ENCODE results near the gene PAOX. TPM values are rescaled to one million over a fixed set of nuclear protein-coding genes. Genes with fewer than 3 reads are reported as not detected.

PAOX gene
- total RNA-seq, 3 donors from 2014 or later = 7.5 to 9.3 (median 8.3) TPM

DNA sequence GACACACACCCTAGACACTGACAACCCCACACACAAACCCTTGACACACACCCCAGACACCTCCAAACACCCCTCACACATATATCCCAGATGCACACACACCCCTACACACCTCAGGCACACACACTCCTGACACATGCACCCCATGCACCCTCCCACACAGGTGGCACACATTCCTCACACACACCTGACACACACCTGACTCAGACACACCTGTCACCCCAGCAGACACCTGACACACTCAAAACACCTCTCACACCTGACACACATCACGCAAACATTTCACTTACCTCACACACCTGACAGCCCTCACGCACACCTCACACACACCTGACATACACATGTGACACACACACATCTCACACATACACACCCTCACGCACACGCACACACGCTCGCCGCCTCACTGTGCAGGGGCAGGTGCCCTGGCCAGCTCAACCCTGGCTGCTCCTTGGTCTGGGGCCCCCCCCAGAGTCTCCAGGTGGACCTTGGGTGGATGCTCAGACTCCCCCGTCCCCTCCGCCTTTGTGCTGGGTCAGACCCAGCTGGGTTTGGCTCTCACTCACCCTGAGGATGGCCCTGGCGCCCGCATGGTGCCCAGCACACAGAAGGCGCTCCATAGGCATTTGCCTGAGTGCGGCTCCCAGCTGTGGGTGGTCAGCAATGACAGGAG lies 39.2 kb upstream of the PAOX start:
- Histone ChIP-seq H3K4me3 (no peak overlapping the region), H3K9me3 (no peaks in the 10 kb centered on the region), H3K4me1 (ENCODE audit: low read depth) (peaks cover 14% of the 10 kb centered on the region), H3K36me3 (ENCODE audit: low read depth) (no peaks in the 10 kb centered on the region)
- DNase-seq = no peak
- TF ChIP-seq, protein P1, sequence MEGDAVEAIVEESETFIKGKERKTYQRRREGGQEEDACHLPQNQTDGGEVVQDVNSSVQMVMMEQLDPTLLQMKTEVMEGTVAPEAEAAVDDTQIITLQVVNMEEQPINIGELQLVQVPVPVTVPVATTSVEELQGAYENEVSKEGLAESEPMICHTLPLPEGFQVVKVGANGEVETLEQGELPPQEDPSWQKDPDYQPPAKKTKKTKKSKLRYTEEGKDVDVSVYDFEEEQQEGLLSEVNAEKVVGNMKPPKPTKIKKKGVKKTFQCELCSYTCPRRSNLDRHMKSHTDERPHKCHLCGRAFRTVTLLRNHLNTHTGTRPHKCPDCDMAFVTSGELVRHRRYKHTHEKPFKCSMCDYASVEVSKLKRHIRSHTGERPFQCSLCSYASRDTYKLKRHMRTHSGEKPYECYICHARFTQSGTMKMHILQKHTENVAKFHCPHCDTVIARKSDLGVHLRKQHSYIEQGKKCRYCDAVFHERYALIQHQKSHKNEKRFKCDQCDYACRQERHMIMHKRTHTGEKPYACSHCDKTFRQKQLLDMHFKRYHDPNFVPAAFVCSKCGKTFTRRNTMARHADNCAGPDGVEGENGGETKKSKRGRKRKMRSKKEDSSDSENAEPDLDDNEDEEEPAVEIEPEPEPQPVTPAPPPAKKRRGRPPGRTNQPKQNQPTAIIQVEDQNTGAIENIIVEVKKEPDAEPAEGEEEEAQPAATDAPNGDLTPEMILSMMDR (IDR thresholded peaks at IDR 0.05) = no peak
- ATAC-seq = no peak
- intact Hi-C loops (cut with DNase I, micrococcal nuclease) = no loop called here

DNA sequence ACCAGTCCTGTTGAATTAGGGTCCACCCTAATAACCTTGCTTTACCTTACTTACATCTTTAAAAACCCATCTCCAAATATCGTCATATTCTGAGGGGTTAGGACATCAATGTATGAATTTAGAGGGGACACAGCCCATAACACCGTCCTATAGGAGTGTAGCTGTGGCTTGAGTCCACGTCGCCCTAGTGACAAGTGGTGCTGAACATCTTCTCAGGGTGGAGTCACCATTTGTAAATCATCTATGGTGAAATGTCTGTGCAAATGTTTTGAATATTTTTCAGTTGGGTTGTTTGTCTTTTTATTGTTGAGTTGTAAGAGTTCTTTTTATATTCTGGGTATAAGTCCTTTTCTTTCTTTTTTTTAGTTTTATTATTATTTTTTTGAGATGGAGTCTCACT lies 37.1 kb upstream of the PAOX start:
- no peak for DNase-seq
- Histone ChIP-seq H3K9me3 (no peaks in the 10 kb centered on the region), H3K36me3 (ENCODE audit: low read depth) (no peaks in the 10 kb centered on the region), H3K4me1 (ENCODE audit: low read depth) (peaks cover 5% of the 10 kb centered on the region), H3K4me3 (no peak overlapping the region)
- no peak for ATAC-seq
- TF ChIP-seq, protein P1 (IDR thresholded peaks at IDR 0.05) = no peak
- intact Hi-C loops (cut with DNase I, micrococcal nuclease) = no loop called here

DNA sequence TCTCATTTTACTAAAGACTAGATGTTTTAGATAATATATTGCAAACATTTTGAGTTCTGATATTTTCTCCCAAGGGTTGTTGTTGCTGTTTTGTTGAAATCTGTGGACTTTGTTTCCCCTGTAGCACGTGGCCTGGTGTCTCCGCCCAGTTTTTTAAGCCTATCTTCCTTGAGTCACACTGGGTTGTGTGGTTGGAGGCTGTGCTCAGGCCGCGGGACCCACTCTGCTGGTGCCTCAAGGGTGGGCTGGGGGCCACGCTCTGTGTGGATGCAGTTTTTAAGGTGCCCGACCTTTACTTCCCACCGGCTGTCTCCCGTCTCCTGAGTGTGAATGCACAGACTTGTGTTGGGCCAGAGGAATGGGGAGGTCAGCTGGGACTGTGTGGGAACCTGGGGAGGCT lies 36.1 kb upstream of the PAOX start:
- H3K9me3 ChIP-seq = no peaks in the 10 kb centered on the region
- DNase-seq (no peak), ATAC-seq (no peak)
- intact Hi-C loops (cut with DNase I, micrococcal nuclease) = no loop called here
- H3K36me3 ChIP-seq (ENCODE audit: low read depth) = no peaks in the 10 kb centered on the region
- H3K4me1 ChIP-seq (ENCODE audit: low read depth) = peaks cover 7% of the 10 kb centered on the region
- no peak overlapping the region for H3K4me3 ChIP-seq
- TF ChIP-seq, protein P1 (IDR thresholded peaks at IDR 0.05) = no peak

DNA sequence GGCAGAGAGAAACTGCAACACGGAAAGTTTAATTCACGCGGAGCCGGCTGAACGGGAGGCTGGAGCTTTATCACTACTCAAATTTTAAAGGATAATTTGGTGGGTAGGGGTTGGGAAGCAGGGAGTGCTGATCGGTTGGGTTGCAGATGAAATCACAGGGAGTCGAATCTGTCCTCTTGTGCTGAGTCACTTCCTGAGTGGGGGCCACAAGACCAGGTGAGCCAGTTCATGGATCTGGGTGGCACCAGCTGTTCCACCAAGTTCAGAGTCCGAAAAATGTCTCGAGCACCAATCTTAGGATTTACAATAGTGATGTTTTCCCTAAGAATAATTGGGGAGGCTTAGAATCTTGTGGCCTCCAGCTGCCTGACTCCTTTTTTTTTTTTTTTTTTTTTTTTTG lies 35.5 kb upstream of the PAOX start:
- Histone ChIP-seq H3K36me3 (ENCODE audit: low read depth) (no peaks in the 10 kb centered on the region), H3K9me3 (no peaks in the 10 kb centered on the region), H3K4me1 (ENCODE audit: low read depth) (peaks cover 7% of the 10 kb centered on the region), H3K4me3 (no peak overlapping the region)
- ATAC-seq (no peak), DNase-seq (no peak)
- TF ChIP-seq, protein P1 (IDR thresholded peaks at IDR 0.05) = no peak
- intact Hi-C loops (cut with DNase I, micrococcal nuclease) = no loop called here

DNA sequence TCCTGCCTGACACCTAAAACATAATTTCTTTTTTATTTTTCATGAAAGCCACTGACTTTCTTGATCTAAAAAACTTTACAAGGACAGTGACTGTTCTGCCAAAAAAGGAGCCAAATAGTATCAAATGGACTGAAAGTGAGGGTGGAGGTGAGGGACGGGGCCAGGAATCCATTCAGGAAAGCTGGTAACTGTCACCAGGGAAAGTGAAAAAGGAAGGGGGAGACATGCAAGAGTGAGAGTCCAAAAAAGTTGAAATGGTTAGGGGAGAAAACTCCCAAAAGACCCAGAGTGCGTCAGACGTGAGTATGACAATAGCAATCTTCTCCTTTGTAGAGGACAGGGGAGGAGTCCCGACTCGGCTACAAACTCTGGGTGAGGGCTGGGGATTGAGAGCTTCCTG lies 34.8 kb upstream of the PAOX start:
- Histone ChIP-seq H3K4me1 (ENCODE audit: low read depth) (peaks cover 7% of the 10 kb centered on the region), H3K36me3 (ENCODE audit: low read depth) (no peaks in the 10 kb centered on the region), H3K9me3 (no peaks in the 10 kb centered on the region), H3K4me3 (no peak overlapping the region)
- intact Hi-C loops (cut with DNase I, micrococcal nuclease) = no loop called here
- DNase-seq (no peak), ATAC-seq (no peak)
- TF ChIP-seq, protein P1 (IDR thresholded peaks at IDR 0.05) = no peak

DNA sequence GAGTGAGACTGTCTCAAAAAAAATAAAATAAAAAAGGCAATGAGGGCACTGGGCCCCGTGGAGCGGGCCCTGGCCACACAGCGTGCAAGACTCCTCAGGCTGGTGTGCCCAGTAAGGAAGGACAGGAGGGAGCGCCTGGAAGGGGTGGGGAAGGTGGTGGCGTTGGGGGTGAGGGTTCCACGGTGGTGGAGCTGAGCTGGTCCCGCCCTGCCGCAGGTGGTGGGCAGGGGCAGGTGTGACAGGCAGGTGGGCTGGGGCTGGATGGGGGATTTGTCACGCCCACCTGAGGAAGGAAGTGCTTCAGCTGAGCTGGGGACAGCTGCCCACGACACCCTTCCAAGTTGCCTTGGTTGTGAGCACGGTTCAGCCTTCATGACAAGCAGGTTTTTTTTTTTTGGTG lies 32.6 kb upstream of the PAOX start:
- Histone ChIP-seq H3K36me3 (ENCODE audit: low read depth) (no peaks in the 10 kb centered on the region), H3K4me1 (ENCODE audit: low read depth) (peaks cover 7% of the 10 kb centered on the region), H3K9me3 (no peaks in the 10 kb centered on the region), H3K4me3 (no peak overlapping the region)
- DNase-seq = no peak
- intact Hi-C loops (cut with DNase I, micrococcal nuclease) = no loop called here
- TF ChIP-seq, protein P1 (IDR thresholded peaks at IDR 0.05) = no peak
- no peak for ATAC-seq
